ACHN (cell line): Measurements from ENCODE around the gene TAF10.

Experiments used
- DNase-seq: peaks from one replicate; pipeline ENCODE4 v3.0.0-alpha.2; 2015
- in situ Hi-C: cut with HindIII; loops from 2 replicates; pipeline ENCODE4 v1.10.0; 2017; ENCODE audit warnings: low sequenced_read_pairs, low pct_ligation_motif_present, low pct_unique_long_range_greater_than_20kb

TAF10 gene

DNA sequence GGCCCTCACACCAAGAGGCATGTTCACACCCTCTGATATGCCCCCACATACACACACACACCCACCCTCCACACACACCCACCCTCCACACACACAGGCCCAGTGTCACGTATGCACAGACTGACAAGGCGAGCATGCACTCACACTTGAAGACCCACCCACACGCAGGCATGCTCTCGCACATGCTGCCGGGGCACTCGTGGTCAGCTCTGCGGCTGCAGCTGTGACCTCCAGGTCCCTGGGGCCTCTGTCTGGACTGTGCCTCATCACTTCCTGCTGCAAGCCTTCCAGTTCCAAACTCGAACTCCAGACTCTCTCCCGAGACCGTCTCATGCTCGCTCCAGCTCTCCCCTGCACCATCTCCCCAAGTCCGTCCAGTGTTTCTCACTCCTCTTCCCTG lies 34.1 kb upstream of the TAF10 start:
- in situ Hi-C loops, result no loop called here
- DNase-seq, result no peak

DNA sequence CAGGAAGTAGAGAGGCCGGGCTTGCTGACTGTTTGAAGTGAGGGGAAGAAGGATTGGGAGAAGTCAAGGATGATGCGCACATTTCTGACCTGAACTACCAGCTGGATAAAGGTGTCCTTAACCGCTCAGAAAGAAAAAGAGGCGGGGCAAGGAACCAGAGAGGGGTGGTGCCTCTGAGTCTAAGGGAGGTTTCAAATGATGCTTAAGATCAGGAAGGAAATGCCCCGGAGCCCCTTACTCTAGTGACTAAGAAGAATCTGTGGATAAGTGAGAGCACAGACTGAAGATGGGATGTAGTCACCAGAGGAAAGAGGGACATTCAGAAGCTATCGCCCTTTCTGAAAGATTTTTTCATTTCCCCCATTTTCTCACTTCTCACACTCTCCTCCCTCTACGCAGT lies 30.9 kb upstream of the TAF10 start:
- no peak for DNase-seq
- in situ Hi-C loops, result no loop called here

DNA sequence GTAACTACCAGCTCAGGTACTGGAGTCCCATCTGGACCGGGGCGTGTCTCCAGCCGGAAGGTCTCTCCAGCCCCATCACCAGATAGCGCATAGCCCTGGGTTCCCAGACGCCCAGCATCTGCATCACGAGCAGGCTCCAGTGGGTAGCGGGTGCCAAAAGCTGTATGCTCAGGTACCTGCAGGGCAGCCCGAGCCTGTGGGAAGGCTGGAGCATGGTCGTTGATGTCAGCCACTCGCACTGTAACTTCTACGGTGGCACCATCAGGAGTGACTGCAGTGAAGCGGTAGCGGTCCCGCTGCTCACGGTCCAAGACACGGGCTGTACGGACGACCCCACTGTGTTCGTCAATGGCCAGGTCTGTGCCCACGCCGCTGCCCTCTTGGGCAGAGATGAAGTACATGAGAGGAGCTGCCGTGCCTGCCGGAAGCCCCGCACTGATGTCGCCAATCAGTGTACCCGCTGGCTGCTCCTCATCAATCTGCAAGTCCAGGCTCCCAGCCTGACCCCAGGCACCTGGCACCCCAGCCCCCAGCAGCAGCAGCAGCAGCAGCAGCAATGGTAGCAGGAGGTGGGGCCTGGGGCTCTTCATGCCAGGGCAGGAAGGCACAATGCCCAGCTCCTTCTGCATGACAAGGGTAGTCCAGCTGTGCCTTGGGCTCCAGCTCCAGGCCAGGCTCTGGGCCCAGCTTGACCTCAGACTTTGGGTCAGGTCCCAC lies 29.1 kb upstream of the TAF10 start:
- in situ Hi-C loops, result no loop called here
- DNase-seq, result no peak

DNA sequence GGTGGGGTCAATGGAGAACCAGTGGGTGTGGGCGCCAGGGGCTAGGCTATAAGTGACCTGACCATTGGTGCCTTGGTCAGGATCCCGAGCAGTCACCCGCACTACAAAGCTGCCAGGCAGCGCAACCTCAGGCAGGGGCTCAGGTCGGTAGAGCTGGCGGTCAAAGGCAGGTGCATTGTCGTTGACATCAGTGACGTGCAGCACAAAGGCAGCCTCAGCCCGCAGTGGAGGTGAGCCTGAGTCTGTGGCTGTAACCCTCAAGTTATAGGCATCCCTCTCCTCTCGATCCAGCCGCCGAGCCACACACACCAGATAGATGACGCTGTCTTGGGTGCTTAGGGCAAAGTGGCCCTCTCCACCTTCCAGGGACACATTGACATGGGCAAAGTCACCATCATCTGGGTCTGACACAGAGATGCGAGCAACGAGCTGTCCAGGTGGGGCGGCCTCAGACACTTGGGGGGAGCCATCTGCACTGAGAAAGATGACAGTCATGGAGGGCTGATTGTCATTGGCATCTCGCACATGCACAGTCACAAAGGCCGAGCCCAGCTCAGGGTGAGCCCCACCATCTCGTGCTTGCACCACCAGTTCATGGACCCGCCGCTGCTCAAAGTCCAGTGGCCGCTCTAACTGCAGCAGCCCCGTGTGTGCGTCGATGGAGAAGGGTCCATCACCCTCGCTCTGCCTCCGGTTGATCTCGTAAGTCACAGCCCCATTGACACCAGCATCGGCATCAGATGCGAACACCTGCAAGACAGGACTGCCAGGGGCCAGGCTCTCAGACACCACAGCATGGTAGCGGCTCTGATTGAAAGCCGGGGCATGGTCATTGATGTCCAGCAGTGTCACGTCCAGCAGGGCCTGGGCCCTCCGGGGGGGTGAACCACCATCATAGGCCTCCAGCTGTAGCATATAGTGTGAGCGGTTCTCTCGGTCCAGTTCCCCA lies 28.3 kb upstream of the TAF10 start:
- in situ Hi-C loops, result no loop called here
- DNase-seq, result no peak

DNA sequence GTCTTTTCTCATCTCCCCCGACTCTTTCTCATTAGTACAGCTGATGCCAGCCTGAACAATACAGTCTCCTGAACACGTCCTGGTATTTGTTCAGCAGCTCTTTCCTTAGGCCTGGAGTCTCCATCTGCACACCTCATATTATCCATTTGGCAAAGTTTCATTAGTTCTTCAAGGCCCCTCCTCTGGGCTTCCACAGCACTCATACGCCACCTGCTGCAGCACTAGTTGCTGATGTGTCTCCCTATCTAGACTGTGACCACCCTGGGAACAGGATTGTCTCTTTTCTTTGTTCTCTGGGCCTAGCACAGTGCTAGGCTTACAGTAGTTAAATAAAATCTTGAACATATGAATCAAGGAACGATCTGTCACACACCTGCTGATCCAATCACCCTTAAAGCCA lies 26.4 kb upstream of the TAF10 start:
- in situ Hi-C loops, result no loop called here
- DNase-seq, result no peak

DNA sequence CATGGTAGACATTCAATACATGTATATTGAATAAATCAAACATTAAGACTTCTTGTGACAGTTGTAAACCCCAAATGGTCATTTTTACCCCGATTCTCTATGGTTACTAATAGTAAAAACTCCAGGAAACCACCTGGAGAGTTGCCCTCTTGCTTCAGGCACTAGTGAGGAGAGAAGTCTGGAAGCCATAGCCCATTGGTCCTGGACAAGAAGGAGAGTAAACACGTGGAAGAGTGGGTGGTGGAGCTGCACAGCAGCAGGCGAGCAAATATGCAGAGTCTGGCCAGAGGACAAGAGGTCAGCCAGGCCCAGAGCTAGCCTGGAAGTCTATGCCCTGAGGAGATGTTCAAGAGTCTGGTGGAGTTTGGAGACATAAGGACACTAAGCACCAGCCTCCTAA lies 25.9 kb upstream of the TAF10 start:
- in situ Hi-C loops, result no loop called here
- DNase-seq, result no peak

DNA sequence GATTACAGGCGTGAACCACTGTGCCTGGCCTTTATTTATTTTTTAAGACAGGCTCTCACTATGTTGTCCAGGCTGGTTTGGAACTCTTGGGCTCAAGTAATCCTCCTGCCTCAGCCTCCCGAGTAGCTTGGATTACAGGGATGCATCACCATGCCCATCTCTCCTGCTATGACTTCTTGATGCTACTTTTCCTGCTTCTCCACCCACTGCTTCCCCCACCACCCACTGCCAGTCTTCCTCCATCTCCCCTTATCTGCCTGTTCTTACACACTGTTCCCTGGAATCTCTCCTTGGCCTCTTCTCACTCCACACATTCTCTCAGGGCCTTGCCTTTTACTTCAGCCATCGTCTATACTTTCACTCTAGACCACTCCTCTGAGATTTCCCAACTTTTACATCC lies 24.5 kb upstream of the TAF10 start:
- DNase-seq, result no peak
- in situ Hi-C loops, result no loop called here

DNA sequence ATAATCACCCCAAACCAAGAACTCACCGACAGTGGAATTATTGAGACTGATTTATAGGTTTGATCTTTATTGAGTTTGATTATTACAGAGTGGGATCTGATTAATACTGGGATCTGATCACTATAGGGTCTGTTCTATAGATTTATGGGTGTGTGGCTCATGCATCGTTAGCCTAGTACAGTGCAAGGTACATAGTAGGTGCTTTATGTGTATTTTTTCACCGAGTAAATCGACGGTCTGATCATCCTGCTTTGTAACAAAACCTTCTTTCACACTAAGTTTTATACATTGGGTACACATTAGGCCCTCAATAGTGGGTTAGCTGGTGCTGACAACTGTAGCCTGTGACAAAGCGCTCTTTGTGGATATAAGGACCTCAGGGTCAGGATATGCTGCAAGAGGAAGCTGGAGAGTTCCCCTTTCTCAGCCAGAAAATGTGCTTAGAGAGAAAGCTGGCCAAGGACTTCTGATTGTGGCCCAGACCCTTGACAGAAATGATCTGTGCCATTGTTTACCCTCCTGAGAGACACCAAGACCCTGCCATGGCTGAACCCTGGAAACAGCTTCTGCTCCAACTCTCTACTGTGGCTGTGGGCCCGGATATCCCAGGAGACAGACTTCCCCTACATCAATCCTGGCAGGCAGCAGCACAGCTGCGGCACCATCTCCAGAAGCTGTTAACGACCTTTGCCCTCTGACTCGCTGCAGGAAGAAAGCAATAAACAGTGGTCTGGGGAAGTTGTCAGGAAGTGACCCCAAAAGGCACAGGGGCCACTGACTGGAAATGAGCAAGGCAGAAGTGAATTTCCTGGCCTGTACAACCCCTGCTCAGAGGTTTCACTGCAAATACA lies 23.3 kb upstream of the TAF10 start:
- in situ Hi-C loops, result no loop called here
- no peak for DNase-seq

DNA sequence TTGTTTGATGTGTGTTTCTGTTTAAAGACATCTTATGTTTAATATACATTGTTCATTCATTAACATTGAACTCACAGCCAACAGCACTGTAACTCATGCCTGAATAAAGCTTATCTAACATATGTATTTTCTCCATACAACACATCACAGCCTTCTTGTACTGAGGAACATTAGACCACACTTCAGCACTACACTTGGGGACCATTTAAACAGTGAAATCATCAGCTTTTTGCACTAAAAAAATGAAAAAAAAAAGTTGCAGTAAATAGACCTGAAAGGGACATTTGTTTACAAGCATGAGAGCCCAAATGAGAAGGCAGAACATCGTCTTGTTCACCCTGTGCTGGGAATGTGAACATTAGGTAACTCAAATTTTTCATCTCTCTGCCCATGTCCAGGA lies 22.5 kb upstream of the TAF10 start:
- in situ Hi-C loops, result no loop called here
- DNase-seq, result no peak

DNA sequence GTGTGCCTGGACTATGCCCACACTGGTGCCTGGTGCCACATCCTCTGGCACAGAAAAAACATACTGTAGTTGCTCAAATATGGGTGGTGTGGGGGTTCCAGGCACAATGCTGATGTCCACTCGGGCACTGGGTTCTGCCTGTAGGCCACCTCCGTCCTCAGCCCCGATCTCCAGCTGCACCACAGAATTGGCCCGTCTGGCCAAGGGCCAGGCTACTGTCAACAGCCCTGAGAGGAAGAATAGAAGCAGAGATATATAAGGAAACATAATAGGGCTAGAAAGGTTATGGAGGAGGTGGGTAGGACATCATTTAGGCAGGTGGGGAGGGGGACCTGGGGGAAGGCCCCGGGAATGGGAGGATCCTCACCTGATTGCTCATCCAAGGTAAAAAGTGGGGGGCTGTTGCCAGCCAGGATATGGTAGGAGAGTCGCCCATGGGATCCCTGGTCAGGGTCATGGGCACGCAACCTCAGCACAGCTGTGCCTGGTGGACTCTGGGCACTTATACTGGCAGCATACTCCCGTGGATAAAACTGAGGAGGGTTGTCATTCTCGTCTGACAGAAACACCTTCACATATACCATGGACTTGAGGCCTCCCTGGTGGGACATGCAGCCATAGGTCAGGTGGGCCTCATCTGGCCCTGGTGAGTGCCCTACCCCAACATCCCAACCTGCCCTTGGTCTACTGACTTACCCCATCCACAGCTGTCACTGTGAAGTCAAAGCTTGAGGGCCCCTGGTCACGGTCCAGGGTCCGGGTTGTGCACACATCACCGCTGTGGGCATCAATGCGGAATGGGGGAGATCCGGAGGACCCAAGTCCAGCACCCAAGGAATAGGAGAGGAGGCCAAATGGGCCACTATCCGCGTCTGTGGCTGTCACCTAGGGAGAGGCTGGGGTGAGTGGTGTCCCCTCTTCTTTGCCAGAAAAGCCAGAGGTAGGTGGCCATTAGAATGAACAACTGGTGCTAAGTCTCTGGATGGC lies 21.7 kb upstream of the TAF10 start:
- in situ Hi-C loops, result no loop called here

DNA sequence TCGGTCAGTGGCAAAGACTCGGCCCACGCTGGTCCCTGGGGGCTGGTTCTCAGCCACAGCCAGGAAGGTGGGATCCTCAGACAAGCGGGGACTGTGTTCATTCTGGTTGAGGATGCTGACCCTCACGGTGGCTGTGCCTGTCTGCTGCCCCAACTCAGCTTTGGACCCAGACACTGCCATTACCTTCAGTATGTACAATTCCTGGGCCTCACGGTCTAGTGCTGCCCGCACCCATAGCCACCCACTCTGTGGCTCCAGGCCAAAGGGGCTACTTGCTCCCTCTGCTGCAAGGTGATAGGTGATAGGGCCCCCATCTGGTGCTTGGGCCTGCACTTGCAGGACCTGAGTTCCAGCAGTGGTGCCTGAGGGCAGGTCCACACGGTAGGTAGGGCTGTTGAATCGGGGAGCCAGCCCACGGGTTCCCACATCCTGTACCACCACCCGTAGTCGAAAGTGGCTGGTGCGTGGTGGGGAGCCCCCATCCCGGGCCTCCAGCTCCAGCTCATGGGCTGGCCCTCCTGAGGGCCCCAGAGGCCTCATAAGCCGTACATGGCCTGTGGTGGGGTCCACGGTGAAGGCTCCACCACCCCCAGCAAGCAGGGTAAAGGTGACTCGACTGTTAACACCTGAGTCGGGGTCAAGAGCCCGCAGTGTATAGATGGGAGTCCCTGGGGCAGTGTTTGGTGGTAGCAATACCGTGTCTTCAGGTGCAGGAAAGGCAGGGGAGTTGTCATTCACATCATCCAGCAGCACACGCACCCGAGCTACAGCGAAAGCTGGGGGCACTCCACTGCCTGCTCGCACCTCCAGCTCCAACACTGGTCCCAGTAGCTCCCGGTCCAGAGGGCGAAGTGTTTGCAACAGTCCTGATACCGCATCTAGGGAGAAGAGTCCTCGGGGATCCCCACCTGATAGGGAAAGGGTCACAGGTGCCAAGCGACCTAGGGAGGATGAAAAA lies 20.4 kb upstream of the TAF10 start:
- no peak for DNase-seq
- in situ Hi-C loops, result no loop called here

More for the DNA sequence above, 21.7 kb upstream of the TAF10 start:
- DNase-seq, result no peak

DNA sequence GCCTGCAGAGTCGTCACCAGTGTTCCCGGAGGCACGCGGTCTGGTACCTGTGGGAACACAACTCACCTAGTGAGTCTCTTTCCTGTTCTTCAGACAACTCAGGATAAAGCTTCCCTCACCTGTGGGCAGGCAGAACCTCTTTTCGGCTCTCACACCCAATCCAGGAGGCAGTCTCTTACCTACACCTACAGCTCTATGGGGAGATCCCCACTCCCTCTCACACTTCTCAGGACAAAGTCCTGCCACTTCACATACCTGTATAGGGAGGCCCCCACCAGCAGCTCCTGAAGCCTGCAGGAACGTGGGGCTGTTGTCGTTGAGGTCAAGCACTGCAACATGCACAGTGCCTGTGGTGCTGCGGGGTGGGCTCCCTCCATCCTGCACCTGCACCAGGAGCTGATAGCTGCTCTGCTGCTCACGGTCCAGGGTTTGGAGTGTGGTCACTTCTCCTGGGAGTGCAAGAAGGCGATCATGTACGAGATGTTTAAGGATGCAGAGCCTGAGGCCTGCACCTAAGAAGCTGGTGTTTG lies 19.4 kb upstream of the TAF10 start:
- no peak for DNase-seq
- in situ Hi-C loops, result no loop called here

DNA sequence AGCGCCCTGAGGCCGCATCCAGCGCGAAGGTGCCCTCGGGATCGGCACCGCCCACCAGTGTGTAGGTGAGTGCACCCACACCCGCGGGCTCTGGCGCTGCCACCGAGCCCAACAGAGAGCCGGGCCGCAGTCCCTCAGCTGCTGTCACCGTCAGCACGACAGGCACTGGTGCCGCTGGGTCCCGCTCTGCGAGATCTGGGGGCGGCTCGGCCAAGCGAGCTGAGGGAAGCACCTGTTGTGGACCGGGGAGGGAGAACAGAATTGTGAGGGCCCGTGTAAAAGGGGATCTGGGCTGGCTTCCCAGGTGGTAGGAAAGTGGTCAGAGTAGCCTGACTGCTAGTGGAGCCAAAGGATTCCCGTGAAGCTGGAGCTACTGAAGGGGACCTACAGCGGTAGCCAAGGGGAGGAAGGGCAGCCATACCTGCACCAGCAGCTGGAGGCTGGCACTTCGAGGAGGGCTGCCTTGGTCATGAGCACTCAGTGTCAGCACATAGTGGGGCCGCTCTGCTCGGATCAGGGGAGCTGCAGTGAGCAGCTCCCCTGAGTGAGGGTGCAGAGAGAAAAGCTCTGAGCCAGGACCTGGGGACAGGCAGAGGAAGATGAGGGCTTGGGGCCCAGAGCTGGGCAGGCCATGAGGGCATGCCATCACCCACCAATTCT lies 18.7 kb upstream of the TAF10 start:
- in situ Hi-C loops, result no loop called here
- DNase-seq, result no peak

DNA sequence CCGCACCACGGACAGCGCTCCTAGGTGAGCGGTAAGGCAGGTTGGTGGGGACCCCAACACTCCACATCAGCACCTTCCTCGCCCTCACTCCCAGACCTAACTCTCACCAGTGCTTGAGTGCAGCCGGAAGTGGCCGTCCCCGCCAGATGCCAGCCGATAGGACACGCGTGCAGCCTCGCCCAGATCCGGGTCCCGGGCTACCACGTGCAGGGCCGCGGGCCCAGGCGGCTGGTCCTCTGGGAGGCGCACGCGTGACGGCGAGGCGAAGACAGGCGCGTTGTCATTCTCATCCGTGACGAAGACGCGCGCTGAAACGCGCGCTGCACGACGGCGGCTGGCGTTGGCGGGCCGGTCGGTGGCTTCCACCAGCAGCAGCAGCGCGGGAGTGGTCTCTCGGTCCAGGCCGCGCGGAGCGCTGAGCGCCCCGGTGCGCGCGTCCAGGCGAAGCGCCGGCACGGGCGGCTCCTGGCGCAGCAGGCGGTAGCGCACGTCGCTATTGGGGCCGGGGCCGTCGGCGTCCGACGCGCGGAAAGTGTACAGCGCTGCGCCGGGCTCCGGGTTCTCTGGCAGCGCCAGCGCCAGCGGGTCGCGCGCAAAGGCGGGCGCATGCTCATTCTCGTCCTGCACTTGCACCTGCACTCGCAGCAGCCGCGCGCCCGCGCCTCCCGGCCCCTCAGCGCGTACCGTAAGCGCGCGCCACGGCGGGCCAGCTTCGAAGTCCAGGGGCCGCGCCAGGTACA lies 18.0 kb upstream of the TAF10 start:
- no peak for DNase-seq
- in situ Hi-C loops, result no loop called here

DNA sequence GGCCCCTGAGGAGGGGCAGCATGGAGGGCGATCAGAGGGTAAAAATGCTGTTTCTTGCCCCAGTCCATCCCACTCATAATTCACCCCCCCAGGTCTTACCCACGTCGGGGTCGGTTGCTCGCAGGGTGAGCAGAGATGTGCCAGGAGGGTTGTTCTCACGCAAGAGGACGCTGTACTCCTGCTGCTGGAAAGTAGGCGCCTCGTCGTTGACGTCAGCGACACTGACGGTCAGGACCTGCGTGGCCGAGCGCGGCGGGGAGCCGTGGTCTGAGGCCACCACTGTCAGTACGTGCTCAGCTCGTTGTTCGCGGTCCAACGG lies 17.5 kb upstream of the TAF10 start:
- in situ Hi-C loops, result no loop called here

DNA sequence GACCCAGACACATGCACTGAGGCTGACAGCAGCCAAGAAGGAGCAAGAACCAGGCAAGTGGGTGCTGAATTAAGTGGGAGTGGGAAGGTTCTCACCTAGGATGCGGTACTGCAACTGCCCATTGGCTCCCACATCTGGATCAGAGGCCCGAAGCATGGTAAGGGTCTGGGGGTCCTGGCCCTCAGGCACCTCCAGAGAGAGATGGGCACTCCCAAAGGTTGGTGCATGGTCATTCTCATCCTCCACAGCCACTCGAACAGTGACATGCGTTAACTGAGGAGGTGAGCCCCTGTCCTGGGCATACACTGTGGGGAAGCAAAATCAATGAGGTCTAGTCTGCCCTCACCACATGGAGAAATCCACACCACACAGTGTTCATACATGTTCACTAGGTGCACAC lies 16.5 kb upstream of the TAF10 start:
- DNase-seq, result no peak
- in situ Hi-C loops, result no loop called here

More for the DNA sequence above, 17.5 kb upstream of the TAF10 start:
- DNase-seq, result no peak
